Heart left ventricle (tissue), 13 donors: ENCODE results near the gene HAUS2.
"Not testable (repeated sequence)": the region's sequence is repeated elsewhere in the genome, so short reads cannot be mapped to it uniquely, and the experiment has no call there.

Experiments
- CTCF ChIP-seq, 12 donors: fragments of 200-600 bp; sonication (generic) in 4 of 12; IDR thresholded peaks; one replicate each; pipeline versions ENCODE4 v1.5.0 to v1.8.0; 2018 to 2022; ENCODE audit warnings: antibody characterized with exemption in 12 of 12, mild to moderate bottlenecking in 5 of 12
- POLR2A ChIP-seq, 2 donors: fragments of 450-650 bp; IDR thresholded peaks; one replicate each; pipeline ENCODE4 v1.6.1; 2017; ENCODE audit warnings: antibody characterized with exemption in 2 of 2, mild to moderate bottlenecking in 2 of 2, moderate library complexity in 2 of 2
- donor health status: ischemic (EF 13 %, LVEDD 7.1; RV severe dilation, severe dysfunction).
- donor health status: DM: no; HTN: yes; CAD: no.
- donor health status: DM: no; HTN: no; CAD: no.
- donor health status: ischemic (EF 25% LVEDD 6.9; RV normal size, moderate dysfunction).
- donor health status: ischemic (EF 25% LVEDD 5.7; RV mildly dilated, moderate dysfunction).
- donor health status: ischemic (EF 35%, LVEDD 5.7; RV mildly dilated, moderate dysfunction).
- donor health status: nonischemic (EF 11% LVEDD 7.7; RV severe dilation, severe dysfunction).
- donor health status: DM: yes; HTN: yes; CAD: no.
- donor health status: PGD.
- donor health status: ischemic (EF 29% LVEDD 5.4; RV normal size, mild dysfunction).
- donor health status: nonischemic (EF 23%, LVEDD 6.1; RV moderate dilation, normal function).

- TF ChIP-seq CTCF, POLR2A (IDR thresholded peaks at IDR 0.05): not testable (repeated sequence)
Observed at GRCh38 chr15:42556550-42557207, 8.0 kb downstream of the HAUS2 start.
